HepG2 (cell line): ENCODE data around the gene PMVK. TPM values are rescaled to one million over a fixed set of nuclear protein-coding genes. Genes with fewer than 3 reads are reported as not detected.

ENCODE experiments used
- CHCHD3 ChIP-seq: sonication (generic); formaldehyde crosslinking; IDR thresholded peaks from 2 replicates; pipeline ENCODE4 v1.8.0; 2022; ENCODE audit warnings: mild to moderate bottlenecking, missing genetic modification reagents, moderate library complexity
- ETV5 ChIP-seq: IDR thresholded peaks from 2 replicates; pipeline ENCODE4 v1.6.1; 2018; ENCODE audit warnings: missing biosample characterization, missing genetic modification reagents, inconsistent platforms, borderline replicate concordance
- HDAC6 ChIP-seq: fragments of 200-600 bp; sonication (generic); IDR thresholded peaks from 2 replicates; pipeline ENCODE4 v1.7.0; 2017; ENCODE audit warnings: mild to moderate bottlenecking, antibody characterized with exemption, low read length, low read depth
- HOXA5 ChIP-seq: sonication (generic); formaldehyde crosslinking; IDR thresholded peaks from 2 replicates; pipeline ENCODE4 v1.4.0; 2020; ENCODE audit warnings: missing genetic modification reagents
- KDM5B ChIP-seq: sonication (generic); formaldehyde crosslinking; IDR thresholded peaks from 2 replicates; pipeline ENCODE4 v1.4.0; 2020; ENCODE audit warnings: missing genetic modification reagents, mild to moderate bottlenecking, borderline replicate concordance
- MLX ChIP-seq: IDR thresholded peaks from 2 replicates; pipeline ENCODE4 v1.6.1; 2016
- PITX1 ChIP-seq: sonication (generic); formaldehyde crosslinking; IDR thresholded peaks from 2 replicates; pipeline ENCODE4 v1.5.1; 2020; ENCODE audit warnings: mild to moderate bottlenecking, missing genetic modification reagents
- THAP11 ChIP-seq: IDR thresholded peaks from 2 replicates; pipeline ENCODE4 v1.6.1; 2016; ENCODE audit warnings: missing biosample characterization, missing genetic modification reagents
- ZKSCAN5 ChIP-seq: sonication (generic); formaldehyde crosslinking; IDR thresholded peaks from 2 replicates; pipeline ENCODE4 v1.5.1; 2020; ENCODE audit warnings: mild to moderate bottlenecking, missing genetic modification reagents
- ZNF318 ChIP-seq: sonication (generic); formaldehyde crosslinking; IDR thresholded peaks from 2 replicates; pipeline ENCODE4 v1.4.0; 2020; ENCODE audit warnings: mild to moderate bottlenecking, missing genetic modification reagents
- ZNF383 ChIP-seq: sonication (generic); formaldehyde crosslinking; IDR thresholded peaks from 2 replicates; pipeline ENCODE4 v1.4.0; 2020; ENCODE audit warnings: missing genetic modification reagents, mild to moderate bottlenecking, borderline replicate concordance
- ZNF556 ChIP-seq: sonication (generic); formaldehyde crosslinking; IDR thresholded peaks from 2 replicates; pipeline ENCODE4 v1.4.0; 2020; ENCODE audit warnings: mild to moderate bottlenecking, missing genetic modification reagents, borderline replicate concordance
- ZNF580 ChIP-seq: IDR thresholded peaks from 2 replicates; pipeline ENCODE4 v1.6.1; 2016; ENCODE audit warnings: low read depth, borderline replicate concordance
- ZNF800 ChIP-seq: sonication (generic); formaldehyde crosslinking; IDR thresholded peaks from 2 replicates; pipeline ENCODE4 v1.4.0; 2020; ENCODE audit warnings: missing genetic modification reagents
- ZNF816 ChIP-seq: sonication (generic); formaldehyde crosslinking; IDR thresholded peaks from 2 replicates; pipeline ENCODE4 v1.8.0; 2022; ENCODE audit warnings: missing genetic modification reagents, mild to moderate bottlenecking, borderline replicate concordance
- polyA plus RNA-seq, 8 experiments: library from polyadenylated mRNA; depleted of rRNA in 3 of 8; stranded (reverse) in 7 of 8; unstranded in 1 of 8; fragments of >200 nt; fragmentation: Illumina TruSeq in 4 of 8; extraction: Trizol in 4 of 8; gene quantifications; 2 replicates each; pipeline versions ENCODE4 v1.2.1 to v1.2.3, GENCODE V29; 2011 to 2016; ENCODE audit warnings: low read depth in 4 of 8, missing spikeins in 1 of 8, mixed read lengths in 1 of 8; ENCODE audit not compliant: insufficient read depth in 1 of 8
- total RNA-seq, 5 experiments: library from RNA; depleted of rRNA; stranded (reverse); fragments of >200 nt; fragmentation: Illumina TruSeq; extraction: Trizol; gene quantifications; 2 replicates each; pipeline ENCODE4 v1.2.3, GENCODE V29; 2016; ENCODE audit warnings: low read depth in 1 of 5
- TF ChIP-seq, protein P1 (sequence below): sonication (generic); formaldehyde crosslinking; IDR thresholded peaks from 2 replicates; pipeline ENCODE4 v1.4.0; 2020; ENCODE audit warnings: mild to moderate bottlenecking, missing genetic modification reagents

Gene PMVK
- total and polyA plus RNA-seq, 2 of the 13 experiments (the other 11 are each of a cell fraction or from before 2014, with no cell fraction given): 3.9 to 12.6 TPM

DNA sequence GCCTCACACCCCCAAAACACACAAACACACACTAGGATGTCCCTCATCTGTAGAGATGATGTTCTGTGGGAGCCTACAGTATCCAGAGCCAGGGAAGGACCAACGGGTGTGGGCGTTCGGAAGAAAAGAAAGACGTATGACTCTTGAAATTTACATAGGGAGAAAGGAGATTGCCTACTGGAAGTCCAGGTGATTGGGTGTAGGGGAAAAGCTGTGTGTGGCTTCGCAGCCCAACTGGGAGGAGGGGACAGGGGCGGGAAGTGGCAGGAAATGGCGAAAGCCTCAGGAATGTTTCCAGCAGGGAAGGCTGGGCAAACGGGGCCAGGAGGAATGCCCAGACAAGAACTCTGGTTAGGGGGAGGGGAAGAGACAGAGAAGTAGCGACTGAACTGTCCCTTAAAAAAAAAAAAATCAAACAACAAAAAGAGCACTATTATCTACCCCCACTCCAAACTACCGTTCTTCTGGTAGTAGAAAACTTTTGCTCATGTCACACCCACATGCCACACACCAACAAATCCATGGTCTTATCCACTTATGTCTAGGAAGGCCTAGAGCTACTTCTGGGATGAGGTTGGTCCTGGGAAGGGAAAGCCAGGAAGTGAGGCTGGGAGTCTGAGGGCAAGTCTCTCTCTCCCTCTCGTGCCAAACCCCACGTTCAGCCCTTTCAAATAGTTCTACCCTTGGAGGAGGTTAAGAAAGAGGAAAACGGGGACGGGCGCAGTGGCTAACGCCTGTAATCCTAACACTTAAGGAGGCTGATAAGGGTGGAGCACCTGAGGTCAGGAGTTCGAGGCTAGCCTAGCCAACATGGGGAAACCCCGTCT, 36.2 kb upstream of the PMVK start (continued):
- TF ChIP-seq ZNF318 (CRISPR knock-in tag): 0 out of 2 replicates have a peak, but pooled peaks have one; percentile 41
- peak; percentile 71 for TF ChIP-seq THAP11 (CRISPR knock-in tag)
- no peak for TF ChIP-seq CHCHD3
- peak; percentile 45; the same call in 1 of the 2 replicates for TF ChIP-seq ZNF580 (CRISPR knock-in tag)
- TF ChIP-seq PITX1 (CRISPR knock-in tag): peak; percentile 64; the same call in 1 of the 2 replicates
- no peak for TF ChIP-seq ZKSCAN5
- no peak for TF ChIP-seq ZNF383 (CRISPR knock-in tag)
- TF ChIP-seq, protein P1, sequence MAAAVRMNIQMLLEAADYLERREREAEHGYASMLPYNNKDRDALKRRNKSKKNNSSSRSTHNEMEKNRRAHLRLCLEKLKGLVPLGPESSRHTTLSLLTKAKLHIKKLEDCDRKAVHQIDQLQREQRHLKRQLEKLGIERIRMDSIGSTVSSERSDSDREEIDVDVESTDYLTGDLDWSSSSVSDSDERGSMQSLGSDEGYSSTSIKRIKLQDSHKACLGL: no peak; the same call in 1 of the 2 replicates
- peak; percentile 16; the same call in 1 of the 2 replicates for TF ChIP-seq MLX (CRISPR knock-in tag)
- TF ChIP-seq HDAC6: no peak
- peak; percentile 43; the same call in 1 of the 2 replicates for TF ChIP-seq HOXA5 (CRISPR knock-in tag)
- peak; percentile 46; the same call in 1 of the 2 replicates for TF ChIP-seq KDM5B (CRISPR knock-in tag)
- peak; percentile 94 for TF ChIP-seq ETV5 (CRISPR knock-in tag)
- peak; percentile 9; the same call in 1 of the 2 replicates for TF ChIP-seq ZNF800 (CRISPR knock-in tag)
- TF ChIP-seq ZNF816 (CRISPR knock-in tag): no peak
- no peak; the same call in 1 of the 2 replicates for TF ChIP-seq ZNF556 (CRISPR knock-in tag)
